Breast epithelium (tissue), 3 donors: ENCODE data around the gene TF.

ENCODE experiments used
- CTCF ChIP-seq, 3 donors: fragments of 450-650 bp; IDR thresholded peaks; one replicate each; pipeline ENCODE4 v1.5.1; 2016 to 2017; ENCODE audit warnings: antibody characterized with exemption in 3 of 3, mild to moderate bottlenecking in 3 of 3, moderate library complexity in 3 of 3
- POLR2A ChIP-seq: fragments of 450-650 bp; IDR thresholded peaks from one replicate; pipeline ENCODE4 v1.6.1; 2016; ENCODE audit warnings: antibody characterized with exemption, mild to moderate bottlenecking, moderate library complexity
- POLR2AphosphoS5 ChIP-seq, 3 donors: sonication (generic); formaldehyde crosslinking; IDR thresholded peaks; one replicate each; pipeline ENCODE4 v1.6.1; 2017; ENCODE audit warnings: antibody characterized with exemption in 3 of 3

DNA sequence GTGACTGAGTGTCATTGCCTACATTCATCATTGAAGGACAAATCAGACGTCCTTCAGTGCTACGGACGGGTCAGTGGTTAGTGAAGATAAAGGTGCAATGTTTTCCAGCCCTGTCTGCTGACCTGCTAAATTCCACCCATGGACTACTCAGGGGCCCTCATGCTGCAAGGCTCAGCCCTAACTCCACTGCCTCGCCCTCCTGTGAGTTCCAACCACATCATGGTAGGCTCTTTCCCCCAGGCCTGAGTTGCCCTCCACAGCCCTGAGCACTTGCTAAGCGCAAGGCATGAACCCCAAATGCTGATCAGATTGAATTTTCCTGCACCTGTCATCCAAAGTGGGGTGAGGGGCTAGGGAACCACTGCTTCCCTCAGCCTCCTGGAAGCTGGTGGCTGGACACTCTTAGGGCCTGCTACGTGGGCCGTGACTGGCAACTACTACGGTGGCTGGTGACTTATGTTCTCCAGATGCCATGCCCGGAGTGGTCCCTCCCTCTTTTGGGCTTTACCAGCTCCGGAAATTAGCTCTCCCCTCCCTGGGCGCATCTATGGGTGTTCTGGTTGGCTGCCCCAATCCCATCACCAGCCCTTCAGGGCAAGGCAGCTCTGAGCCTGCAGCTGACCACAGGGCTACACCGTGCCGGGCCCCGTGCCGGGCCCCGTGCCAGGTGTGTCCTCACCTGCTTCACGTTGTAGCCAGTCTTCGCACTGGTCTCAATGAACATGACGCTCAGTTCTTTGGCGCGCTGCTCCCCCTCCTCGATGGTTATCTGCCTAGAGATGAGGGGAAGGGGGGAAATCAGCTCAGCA lies 91.5 kb downstream of the TF start:
- TF ChIP-seq CTCF (IDR thresholded peaks at IDR 0.05) = no peak
- no peak for TF ChIP-seq POLR2A
- TF ChIP-seq POLR2AphosphoS5 (IDR thresholded peaks at IDR 0.05) = no peak
